Measurements from ENCODE around the gene USP11.

GRCh38 chrX:47217121-47217851 lies 15.5 kb upstream of the USP11 start:
- TF ChIP-seq CTCF (IDR thresholded peaks at IDR 0.05) (no peak), POLR2A (IDR thresholded peaks at IDR 0.05) (no peak)

Data from testis (tissue), 2 donors.